Measurements from ENCODE around the gene SIRPD.
A peak's percentile ranks its signal among the peaks of the same experiment; 100 is the strongest.
"Not testable (repeated sequence)": the region's sequence is repeated elsewhere in the genome, so short reads cannot be mapped to it uniquely, and the experiment has no call there.

The SIRPD gene

DNA sequence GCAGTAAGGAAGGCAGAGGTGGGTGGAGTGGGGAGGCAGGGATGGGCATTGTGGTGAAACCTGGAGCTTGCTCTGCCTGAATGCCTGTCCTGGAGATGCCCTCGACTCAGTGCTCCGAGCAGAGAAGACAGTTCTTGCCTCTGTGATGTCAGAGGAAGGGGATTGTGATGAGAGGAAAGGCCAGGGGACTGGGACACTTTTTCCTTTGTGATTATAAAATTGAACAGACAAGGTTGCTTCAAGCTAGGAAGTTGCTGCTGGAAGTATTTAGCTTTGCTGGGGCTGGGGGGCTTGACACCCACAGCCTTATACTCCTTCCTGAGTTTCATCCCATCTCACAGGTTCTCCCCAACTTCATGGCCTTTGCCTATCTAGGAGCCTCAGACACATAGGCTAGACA is at the start of gene SIRPD:
SIRPD (minus strand) TSS at position 101 of the 400 bp plus-strand sequence; CDS start at position 49, 52 bp downstream.
- no peak for DNase-seq

- DNase-seq, result no peak
Measured at GRCh38 chr20:1600736-1601135, 43.2 kb upstream of the SIRPD start.

DNA sequence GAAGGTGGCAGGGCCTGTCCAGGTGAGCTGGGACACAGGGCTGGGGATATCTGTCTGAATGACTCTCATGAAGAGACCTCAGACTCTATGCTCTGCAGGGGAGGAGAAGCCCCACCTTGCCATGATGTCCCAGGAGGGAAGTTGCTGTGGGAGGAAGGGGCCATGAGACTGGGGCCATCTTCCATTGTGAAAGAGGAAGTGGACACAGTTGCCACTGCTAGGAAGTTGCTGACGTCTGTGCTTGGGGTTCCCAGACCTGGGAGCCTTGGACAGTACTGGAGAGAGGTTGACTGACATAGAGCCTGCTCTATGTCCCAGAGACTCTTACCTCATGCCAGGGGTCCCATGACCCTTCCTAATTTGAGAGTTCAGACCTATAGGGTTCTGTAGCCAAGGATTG is 37.8 kb upstream of the SIRPD start:
- no peak for DNase-seq

- no peak for DNase-seq
Measured at GRCh38 chr20:1588533-1589460, 31.3 kb upstream of the SIRPD start.

GRCh38 chr20:1587781-1588532 is 30.5 kb upstream of the SIRPD start:
- no peak for DNase-seq

DNA sequence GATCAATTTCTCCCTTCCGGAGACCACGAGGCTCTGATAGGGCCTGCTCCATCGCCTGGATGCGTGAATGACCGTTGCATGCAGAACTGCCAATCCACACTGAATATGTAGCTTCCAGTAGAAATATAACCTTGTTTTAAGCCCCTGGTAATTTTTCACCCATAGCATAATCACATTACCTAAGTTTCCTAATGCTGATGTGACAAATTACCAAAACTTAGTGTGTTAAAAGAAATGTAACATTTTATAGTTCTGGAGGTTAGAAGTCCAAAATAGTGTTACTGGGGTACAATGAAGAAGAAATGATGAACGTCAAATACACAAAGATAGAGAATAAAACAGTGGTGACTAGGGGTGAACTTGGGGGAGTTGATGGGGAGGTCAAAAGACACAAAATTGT is 22.0 kb upstream of the SIRPD start:
- no peak for DNase-seq

DNA sequence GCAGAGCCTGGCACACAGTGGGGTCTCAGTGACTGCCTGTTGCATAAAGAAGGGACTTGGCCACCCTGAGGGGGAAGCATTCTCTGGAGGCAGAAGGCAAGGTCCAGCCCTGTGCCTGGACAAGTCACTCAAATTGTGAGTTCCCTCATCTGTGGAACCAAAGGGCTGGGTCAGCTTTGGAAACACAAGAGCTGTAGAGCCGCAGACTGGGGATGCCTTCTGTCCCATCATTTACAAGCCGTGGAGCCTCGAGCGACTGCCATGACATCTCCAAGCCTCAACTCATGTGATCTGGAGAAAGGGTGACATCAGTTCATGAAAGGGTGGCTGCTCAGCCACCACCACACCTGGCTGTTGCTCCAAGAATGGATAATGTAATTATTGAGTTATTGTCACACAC is 20.4 kb upstream of the SIRPD start:
- no peak for DNase-seq

DNA sequence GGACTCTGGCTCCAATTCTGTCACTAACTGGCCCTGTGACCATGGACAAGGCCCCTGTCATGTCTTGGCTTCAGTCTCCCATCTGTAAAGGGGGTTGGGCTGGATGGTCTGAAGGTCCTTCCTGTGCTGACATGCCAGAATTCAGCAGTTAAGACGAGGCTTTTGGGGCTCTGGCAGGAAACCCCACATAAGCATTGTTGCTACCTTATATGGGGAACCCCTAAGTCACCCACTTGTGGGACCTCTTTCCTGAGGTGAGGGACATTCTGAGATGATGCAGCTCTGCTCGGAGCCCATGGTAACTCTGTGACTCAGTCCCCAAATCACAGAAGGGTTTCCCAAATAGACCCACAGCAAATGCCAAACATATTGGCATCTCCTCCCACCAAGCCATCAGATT is 19.8 kb upstream of the SIRPD start:
- not testable (repeated sequence) for DNase-seq

- DNase-seq, result no peak
Measured at GRCh38 chr20:1576641-1577040, 19.1 kb upstream of the SIRPD start.

GRCh38 chr20:1576003-1576402 is 18.5 kb upstream of the SIRPD start:
- not testable (repeated sequence) for DNase-seq

- not testable (repeated sequence) for DNase-seq
Measured at GRCh38 chr20:1571583-1571982, 14.1 kb upstream of the SIRPD start.

DNA sequence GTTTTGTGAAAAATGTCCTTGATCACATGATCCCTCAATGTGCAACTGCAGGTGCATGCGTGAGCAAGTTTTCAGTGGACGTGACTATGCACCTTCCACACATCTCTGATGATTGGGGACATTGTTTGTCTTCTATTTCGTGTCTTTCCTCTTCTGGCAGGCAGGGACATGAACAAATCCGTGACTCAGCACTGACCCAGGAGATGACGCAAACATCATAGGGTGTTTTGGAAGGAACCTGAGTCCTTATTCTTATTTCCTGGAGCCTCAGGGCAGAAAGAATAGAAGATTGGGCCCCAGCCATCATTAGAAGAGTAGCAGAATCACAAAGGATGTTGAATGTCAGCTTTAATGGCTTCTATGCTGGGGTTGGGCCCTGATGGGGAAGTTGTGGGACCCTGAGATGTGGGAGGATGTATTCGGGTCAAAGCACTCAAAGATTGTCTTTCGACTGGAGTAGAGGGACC is 11.9 kb upstream of the SIRPD start:
- DNase-seq, result no peak

DNA sequence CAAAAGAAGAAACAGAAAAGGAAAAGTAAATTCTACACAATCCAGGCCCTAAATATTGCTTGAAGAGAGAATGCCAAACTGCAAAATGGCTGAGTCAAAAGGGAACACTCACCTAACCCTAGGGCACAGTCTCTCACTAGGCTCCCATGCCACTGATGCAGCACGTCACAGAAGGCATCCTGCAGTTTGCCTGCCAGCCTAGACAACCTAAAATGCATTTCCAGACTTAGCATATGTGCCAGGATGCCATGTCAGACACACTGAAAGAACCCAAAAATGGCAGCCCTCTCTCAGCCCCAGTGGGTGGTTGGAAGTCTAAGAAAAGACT is 10.6 kb upstream of the SIRPD start:
- no peak for DNase-seq

DNA sequence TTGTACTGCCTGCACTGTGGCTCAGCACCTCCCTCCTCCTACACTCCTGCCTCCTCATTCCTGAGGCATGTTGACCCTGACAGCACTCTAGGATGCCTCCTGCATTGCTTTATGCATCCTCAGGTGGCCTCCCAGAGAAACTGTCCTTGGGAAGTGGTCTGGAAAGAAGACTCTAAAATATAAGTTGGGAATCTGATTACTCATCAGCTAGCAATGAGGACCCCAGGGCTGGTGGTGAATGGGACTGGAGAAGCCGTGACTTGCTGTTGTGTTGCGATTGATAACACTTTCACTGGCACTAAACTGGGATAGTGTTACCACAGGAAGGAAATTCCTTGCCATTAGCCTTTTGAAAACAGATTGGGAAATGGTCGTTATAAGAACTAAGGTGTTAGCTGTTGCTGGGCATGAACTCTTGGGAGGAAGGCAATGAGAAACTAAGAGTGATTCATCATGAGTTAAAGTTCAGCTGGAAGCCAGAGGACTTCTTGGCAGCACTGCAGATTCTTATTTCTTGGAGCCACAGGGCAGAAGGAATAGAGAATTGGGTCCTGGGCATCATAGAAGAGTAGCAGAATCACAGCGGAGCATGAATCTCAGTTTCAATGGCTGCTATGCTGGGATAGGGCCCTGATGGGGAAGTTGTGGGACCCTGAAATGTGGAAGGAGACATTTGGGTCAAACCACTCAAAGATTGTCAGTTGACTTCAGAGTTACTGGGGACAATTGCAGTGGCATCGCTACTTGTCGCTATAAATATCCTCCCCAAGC is 10.1 kb upstream of the SIRPD start:
- peak; percentile 67 for DNase-seq

DNA sequence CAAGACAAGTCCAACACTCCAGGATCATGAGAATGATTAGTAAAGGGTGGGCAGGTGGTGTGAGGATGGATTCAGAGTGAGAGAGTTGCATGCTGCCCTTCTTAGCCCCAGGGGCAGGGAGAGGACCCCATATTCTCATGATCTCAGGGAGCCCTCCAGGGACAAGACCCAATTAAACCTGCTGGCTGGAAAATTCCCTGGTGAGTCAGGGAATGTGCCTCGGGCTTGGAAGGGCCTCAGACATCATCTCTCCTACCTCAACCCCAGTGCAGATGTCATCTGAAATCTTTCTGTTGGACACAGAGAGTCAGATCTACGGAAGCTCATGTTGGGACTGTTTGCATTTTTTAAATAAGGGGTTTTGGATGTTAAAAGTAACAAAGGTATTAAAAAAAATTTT is 9.2 kb upstream of the SIRPD start:
- DNase-seq, result peak; percentile 39

DNA sequence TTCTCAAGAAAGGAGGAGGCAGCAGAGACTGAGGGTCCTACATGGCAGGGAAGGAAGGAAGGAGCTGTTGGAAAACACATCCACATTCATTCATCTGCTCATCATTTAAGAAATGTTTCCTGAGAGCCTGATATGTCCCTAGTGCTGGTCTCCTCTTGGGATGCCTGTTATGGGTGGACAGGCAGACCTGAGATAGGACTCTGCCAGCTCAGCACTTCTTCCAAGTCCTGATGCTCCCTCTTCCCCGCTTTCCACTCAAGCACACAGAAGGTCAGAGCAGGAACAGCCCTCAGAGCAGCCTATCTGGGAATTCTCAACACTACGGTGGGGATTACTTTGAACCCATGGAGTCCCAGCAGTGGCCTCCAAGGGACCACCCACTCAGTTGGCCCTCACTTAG is 8.0 kb upstream of the SIRPD start:
- DNase-seq, result no peak

DNA sequence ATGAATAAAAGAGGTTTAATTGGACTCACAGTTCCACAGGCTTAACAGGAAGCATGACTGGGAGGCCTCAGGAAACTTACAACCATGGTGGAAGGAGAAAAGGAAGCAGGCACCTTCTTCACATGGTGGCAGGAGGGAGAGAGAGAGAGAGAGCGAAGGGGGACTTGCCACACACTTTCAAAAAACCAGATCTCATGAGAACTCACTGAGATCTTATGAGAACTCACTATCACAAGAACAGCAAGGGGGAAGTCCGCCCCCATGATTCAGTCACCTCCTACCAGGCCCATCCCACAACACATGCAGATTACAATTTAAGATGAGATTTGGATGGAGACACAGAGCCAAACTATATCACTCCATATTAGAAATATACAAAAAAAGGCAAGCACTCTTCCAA is 6.1 kb upstream of the SIRPD start:
- DNase-seq, result no peak

DNA sequence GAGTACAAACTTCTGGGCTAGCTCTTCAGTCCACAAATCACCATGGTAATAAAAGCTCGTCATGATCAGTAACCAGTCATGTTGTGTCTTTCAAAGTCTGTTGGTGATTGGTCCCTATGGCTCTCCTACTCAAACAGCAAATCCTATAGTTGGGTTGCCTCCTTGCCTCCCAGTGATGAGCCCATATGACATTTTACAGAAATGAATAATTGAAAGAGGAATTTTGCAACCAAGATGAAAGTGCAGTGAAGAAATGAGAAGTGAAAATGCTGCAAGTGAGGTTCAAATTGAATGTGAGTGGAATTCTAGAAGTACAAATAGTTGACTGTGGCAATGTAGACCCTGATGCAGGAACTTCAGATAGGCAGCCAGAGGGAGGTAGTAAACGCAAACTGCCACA is 5.1 kb upstream of the SIRPD start:
- no peak for DNase-seq

DNA sequence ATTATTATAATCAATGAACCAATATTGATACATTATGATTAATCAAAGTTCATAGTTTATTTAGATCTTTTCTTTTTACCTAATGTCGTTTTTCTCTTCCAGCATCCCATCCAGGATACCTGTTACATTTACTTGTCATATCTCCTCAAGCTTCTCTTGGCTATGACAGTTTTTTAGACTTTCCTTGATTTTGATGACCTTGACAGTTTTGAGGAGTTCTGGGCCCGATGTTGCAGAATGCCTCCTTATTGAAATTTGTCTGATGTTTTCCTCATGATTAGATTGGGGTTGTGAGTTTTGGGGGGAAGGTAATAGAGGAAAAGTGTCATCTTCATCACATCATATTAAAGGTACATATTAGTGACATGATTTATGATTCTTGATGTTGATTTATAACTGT is 3.8 kb upstream of the SIRPD start:
- no peak for DNase-seq

DNA sequence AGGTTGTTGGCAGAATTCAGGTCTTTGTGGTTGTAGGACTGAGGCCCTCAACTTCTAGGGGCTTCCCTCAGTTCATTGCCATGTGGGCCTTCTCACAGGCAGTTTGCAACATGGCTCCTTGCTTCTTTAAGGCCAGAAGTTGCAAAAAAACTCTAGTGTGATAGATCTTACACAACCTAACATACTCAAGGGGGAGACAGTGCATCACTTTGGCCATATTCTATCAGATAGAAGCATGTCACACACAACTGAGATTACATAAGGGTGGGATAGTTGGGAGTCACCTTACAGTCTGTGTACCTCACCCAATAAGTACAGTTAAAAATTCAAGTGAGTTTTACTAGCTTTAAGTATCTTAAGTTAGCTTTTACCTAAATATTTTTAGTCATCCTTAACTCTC is 1.6 kb downstream of the SIRPD start:
- no peak for DNase-seq

- no peak for DNase-seq
Measured at GRCh38 chr20:1539816-1540419, 17.6 kb downstream of the SIRPD start.

GRCh38 chr20:1538655-1539054 is 18.9 kb downstream of the SIRPD start:
- no peak for DNase-seq

DNA sequence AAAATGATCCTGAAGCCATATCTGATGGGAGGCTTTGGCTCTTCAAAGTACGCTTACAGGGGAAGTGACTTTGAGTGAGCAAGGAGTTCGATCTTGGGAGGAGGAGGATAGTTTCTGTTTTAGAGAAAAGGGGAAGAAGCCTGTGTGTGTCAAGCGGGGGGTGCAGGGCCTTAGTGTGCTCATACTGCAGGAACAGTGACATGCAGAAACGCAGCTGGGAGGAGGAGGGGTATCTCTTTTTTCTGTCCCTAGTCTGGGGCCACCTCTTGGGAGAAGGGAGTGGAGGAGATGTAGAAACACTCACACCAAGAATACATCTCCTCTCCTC is 19.8 kb downstream of the SIRPD start:
- DNase-seq, result no peak

All from T1000 (cell line).